HG03097 (cell line): ENCODE measurements around the gene MYMX.
"Not testable (repeated sequence)": the region's sequence is repeated elsewhere in the genome, so short reads cannot be mapped to it uniquely, and the experiment has no call there.

ENCODE experiments used
- ATAC-seq: cut with Tn5 transposase; IDR thresholded peaks from one replicate; pipeline ENCODE4 v1.9.1; 2021; ENCODE audit not compliant: unreplicated experiment, low FRiP score

MYMX gene

DNA sequence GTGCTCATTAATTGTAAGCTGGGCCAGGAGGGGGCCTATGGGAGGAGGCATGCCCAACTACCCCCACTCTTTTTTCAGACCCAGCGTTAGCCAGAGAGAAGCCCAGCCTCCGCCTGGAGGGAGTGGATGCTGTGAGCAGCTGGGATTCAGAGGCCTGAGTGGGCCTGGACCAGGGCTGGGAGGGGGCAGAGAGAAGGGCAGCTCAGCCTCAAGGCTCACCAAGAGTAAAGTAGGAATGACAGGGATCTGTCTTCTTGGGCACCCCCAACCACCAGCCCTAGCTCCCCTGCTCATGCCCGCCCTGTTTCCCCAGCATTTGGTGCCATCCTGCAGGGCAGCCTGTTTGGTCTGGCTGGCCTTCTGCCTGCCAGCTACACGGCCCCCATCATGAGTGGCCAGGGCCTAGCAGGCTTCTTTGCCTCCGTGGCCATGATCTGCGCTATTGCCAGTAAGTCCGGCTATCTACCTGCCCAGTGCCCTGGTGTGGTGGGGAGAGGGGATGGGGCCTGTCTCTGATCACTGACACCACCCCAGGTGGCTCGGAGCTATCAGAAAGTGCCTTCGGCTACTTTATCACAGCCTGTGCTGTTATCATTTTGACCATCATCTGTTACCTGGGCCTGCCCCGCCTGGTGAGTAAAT, 13.4 kb downstream of the MYMX start:
- no peak for ATAC-seq

- not testable (repeated sequence) for ATAC-seq
These were observed 14.7 kb downstream of the MYMX start for GRCh38 chr6:44231426-44231825.

GRCh38 chr6:44232676-44233566, 16.2 kb downstream of the MYMX start:
- ATAC-seq, result no peak

- no peak for ATAC-seq
These were observed 16.9 kb downstream of the MYMX start for GRCh38 chr6:44233567-44234100.

GRCh38 chr6:44234101-44235025, 17.6 kb downstream of the MYMX start:
- ATAC-seq, result no peak

DNA sequence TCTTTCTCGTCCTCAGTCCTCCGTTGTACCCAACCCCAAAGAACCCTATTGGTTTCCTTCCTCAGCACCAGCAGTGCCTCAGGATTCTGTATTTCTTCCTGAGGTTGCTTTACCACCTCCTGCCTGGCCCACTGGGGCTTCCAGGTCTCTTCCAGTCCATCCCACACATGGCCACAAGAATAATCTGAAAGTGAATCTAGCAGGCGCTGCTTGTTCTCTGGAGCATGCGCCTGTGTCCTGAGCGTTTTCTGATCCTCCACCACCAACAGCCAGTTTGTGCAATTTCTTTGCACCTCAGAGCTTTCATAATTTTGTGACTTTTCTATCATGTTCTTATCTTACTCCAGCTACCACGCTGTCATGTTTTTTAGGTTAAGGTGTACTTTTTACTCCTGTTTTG, 18.5 kb downstream of the MYMX start:
- no peak for ATAC-seq

DNA sequence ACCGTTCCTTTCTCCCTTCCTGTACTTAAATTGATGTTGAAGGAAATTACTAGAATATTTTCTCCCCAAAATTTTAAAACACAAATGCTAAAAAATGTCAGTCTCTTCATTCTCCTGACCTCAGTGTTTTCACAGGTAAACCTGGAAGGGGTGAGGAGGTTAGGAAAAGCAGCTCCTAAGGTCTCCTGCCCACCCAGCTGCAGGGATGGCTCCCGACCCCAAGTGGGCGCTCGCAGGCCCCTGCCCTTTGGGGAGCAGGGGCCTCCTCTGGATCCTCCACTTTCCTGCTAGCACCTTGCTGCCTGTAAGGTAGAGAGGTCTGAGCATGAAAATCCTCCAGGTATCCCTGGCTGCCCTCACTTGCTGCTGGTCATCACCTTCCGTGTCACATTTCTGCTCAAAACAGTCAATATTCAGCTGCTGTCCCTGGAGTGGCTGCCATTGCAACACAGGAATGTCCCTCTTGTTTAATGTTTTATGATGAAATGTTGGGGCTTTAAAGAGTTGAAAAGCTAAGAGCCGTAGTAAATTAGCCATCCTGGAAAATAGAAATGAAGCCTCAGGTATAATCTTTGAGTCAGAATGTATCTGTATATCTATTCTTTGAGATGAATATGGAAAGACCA, 19.3 kb downstream of the MYMX start:
- no peak for ATAC-seq

GRCh38 chr6:44237021-44237812, 20.5 kb downstream of the MYMX start:
- ATAC-seq, result peak; percentile 42

- peak; percentile 68 for ATAC-seq
These were observed 21.2 kb downstream of the MYMX start for GRCh38 chr6:44237813-44238433.

DNA sequence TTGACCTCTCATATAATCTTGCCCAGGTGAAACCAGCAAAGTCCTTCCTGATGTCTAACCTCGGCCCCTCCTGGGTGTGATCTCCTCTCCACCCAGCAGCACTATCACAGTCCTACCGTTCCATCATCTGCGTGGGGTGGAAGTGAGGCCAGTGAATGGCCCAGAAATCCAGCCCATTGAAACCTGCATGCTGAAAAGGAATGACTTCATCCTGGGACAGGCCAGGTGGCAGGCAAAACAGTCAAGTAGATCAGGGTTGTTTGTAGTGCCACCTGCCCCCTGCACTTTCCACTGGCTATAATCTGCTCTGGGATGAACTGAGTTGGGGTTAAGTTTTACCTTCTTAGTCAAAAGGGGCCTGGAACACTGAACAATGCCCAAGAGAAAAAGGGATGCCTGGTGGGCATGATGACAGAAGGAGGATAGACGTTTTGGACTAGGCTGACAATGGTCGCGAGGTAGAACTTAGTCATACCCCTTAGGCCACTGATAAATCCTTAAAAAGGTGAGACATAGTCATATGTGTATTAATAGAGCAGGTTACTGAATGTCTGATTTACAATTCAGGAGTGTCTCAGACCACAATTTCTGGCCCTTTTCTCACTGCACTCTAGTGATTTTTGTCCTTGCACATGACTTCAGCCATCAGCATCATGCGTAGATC, 22.1 kb downstream of the MYMX start:
- no peak for ATAC-seq

- ATAC-seq, result no peak
These were observed 26.6 kb downstream of the MYMX start for GRCh38 chr6:44243345-44243744.

DNA sequence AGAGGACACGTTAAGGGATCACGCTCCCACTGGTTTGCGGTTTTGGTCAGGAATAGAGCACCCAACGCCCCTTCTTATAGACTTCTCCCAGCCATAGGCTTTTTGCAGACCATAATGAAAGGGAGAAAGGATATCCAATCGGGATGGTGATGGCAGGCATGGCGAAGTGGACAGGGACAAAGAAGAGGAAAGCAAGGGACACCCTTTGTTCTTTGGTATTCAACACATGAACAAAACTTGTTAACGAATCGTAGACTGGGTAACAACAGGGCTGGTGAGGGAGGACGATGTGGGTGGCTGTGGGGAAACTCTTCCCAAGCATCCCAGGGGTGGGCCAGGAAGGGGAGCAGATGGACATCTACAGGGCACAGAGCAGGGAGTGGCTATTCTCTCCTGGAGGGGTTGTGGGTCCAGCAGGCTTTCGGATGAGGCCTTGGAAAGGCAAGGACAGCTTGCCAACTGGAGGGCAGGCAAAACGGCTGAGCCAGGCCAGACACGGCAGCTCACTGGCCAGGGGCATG, 28.7 kb downstream of the MYMX start:
- no peak for ATAC-seq

- peak; percentile 42 for ATAC-seq
These were observed 29.4 kb downstream of the MYMX start for GRCh38 chr6:44245912-44246662.

DNA sequence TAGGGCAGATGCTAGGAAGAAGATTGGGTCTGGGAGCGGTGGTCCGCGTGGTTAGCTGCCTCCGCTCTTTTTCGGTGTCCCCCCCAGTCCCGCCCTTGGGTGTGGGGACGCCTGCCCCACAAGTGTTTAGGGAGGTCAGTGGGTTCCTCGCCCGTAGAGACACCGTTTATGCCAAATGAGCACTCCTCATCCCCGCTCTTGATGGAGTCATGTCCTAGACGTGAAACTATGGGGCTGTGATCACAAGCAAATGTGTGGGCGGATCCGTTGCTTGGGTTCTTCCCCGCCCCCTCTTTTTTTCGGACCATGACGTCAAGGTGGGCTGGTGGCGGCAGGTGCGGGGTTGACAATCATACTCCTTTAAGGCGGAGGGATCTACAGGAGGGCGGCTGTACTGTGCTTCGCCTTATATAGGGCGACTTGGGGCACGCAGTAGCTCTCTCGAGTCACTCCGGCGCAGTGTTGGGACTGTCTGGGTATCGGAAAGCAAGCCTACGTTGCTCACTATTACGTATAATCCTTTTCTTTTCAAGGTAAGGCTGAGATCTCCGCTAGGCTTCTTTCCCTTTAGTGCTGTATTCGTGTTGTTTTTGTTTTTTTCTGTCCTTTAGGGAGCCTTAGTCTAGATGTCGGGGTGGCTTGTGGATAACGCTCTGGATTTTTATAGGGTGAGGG, 30.1 kb downstream of the MYMX start, which contains the start of gene HSP90AB1:
HSP90AB1 (plus strand) TSS at position 439 of the 675 bp plus-strand sequence. CDS start 1,529 bp downstream, outside the sequence.
- peak; percentile 72 for ATAC-seq

DNA sequence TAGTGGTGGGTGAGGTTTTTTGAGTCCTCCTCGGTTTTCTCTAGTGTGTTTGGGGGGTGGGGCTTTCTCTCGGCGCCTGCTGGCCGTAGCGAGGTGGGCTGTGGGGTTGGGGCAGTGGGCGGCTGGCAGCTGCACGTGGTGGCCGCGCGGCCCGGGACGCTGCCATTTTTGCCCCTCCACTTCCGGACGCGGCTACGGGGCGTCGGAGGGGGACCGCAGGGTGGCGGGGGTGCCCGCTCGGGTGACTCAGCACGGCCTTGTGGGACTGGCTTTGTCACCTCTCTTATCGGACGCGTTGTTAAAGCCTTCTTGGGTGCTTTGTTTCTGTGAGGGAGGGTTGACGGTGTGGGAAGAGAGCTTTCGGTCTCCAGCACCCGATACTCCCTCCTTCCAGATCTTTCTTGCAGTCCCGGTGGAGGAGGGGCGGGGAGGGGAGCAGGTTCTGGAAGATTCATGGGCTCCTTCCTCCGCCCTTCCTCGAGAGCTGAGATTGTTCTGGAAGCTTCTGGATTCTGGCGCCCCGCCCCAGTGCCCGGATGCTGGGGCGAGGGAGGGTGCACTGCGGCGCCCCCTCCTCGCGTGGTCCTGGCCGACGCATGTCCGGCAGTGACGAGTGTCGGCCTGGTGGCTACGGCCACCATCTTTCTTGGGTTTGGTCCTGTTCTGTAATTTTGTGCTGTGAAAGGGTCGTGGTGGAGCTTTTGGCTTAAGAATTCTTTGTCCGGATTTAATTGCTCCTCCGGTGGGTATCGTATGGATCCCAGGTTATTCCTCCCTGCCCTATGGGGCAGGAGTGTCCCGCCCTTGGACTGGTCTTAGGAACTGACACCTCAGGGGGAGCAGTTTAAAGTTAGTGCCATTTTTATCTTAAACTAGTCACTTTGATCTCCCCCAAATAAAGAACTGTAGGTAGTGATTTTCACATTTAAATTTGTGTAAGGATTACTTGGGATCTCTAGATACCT, 30.9 kb downstream of the MYMX start:
- peak; percentile 16 for ATAC-seq

GRCh38 chr6:44248579-44248978, 31.9 kb downstream of the MYMX start:
- ATAC-seq, result no peak
